GM19351 (cell line): Measurements from ENCODE around the gene PLEKHA6.

Source experiments
- ATAC-seq: cut with Tn5 transposase; IDR thresholded peaks from one replicate; pipeline ENCODE4 v1.9.1; 2021; ENCODE audit warnings: mild to moderate bottlenecking, moderate library complexity; ENCODE audit not compliant: unreplicated experiment

PLEKHA6 gene

GRCh38 chr1:204355913-204356312 lies 3.8 kb downstream of the PLEKHA6 start:
- no peak for ATAC-seq

- no peak for ATAC-seq
Measured at GRCh38 chr1:204354579-204354978, 5.2 kb downstream of the PLEKHA6 start.

- ATAC-seq = no peak
Measured at GRCh38 chr1:204353213-204353910, 6.4 kb downstream of the PLEKHA6 start.

GRCh38 chr1:204350857-204351573 lies 8.7 kb downstream of the PLEKHA6 start:
- ATAC-seq = no peak

- no peak for ATAC-seq
Measured at GRCh38 chr1:204350312-204350711, 9.4 kb downstream of the PLEKHA6 start.

GRCh38 chr1:204349602-204350001 lies 10.1 kb downstream of the PLEKHA6 start:
- no peak for ATAC-seq

GRCh38 chr1:204348722-204349121 lies 11.0 kb downstream of the PLEKHA6 start:
- no peak for ATAC-seq

- no peak for ATAC-seq
Measured at GRCh38 chr1:204348242-204348641, 11.5 kb downstream of the PLEKHA6 start.

GRCh38 chr1:204345941-204346645 lies 13.6 kb downstream of the PLEKHA6 start:
- no peak for ATAC-seq

- ATAC-seq = no peak
Measured at GRCh38 chr1:204345438-204345841, 14.3 kb downstream of the PLEKHA6 start.

GRCh38 chr1:204344665-204345355 lies 14.9 kb downstream of the PLEKHA6 start:
- no peak for ATAC-seq

- no peak for ATAC-seq
Measured at GRCh38 chr1:204343802-204344201, 15.9 kb downstream of the PLEKHA6 start.

- no peak for ATAC-seq
Measured at GRCh38 chr1:204343247-204343646, 16.5 kb downstream of the PLEKHA6 start.

- no peak for ATAC-seq
Measured at GRCh38 chr1:204342310-204342709, 17.4 kb downstream of the PLEKHA6 start.

- ATAC-seq = no peak
Measured at GRCh38 chr1:204341380-204341779, 18.3 kb downstream of the PLEKHA6 start.

- ATAC-seq = no peak
Measured at GRCh38 chr1:204340081-204340889, 19.4 kb downstream of the PLEKHA6 start.

GRCh38 chr1:204339541-204339940 lies 20.2 kb downstream of the PLEKHA6 start:
- ATAC-seq = no peak

GRCh38 chr1:204338997-204339396 lies 20.7 kb downstream of the PLEKHA6 start:
- ATAC-seq = no peak

- no peak for ATAC-seq
Measured at GRCh38 chr1:204338360-204338759, 21.4 kb downstream of the PLEKHA6 start.

- ATAC-seq = no peak
Measured at GRCh38 chr1:204337583-204337982, 22.1 kb downstream of the PLEKHA6 start.
